Heart left ventricle (tissue), 13 donors: Measurements from ENCODE around the gene NR3C1.

Experiments used
- CTCF ChIP-seq, 12 donors: fragments of 200-600 bp; sonication (generic) in 4 of 12; IDR thresholded peaks; one replicate each; pipeline versions ENCODE4 v1.5.0 to v1.8.0; 2018 to 2022; ENCODE audit warnings: antibody characterized with exemption in 12 of 12, mild to moderate bottlenecking in 5 of 12
- POLR2A ChIP-seq, 2 donors: fragments of 450-650 bp; IDR thresholded peaks; one replicate each; pipeline ENCODE4 v1.6.1; 2017; ENCODE audit warnings: antibody characterized with exemption in 2 of 2, mild to moderate bottlenecking in 2 of 2, moderate library complexity in 2 of 2
- donor health status: ischemic (EF 13 %, LVEDD 7.1; RV severe dilation, severe dysfunction).
- donor health status: DM: no; HTN: yes; CAD: no.
- donor health status: DM: no; HTN: no; CAD: no.
- donor health status: ischemic (EF 25% LVEDD 6.9; RV normal size, moderate dysfunction).
- donor health status: ischemic (EF 25% LVEDD 5.7; RV mildly dilated, moderate dysfunction).
- donor health status: ischemic (EF 35%, LVEDD 5.7; RV mildly dilated, moderate dysfunction).
- donor health status: nonischemic (EF 11% LVEDD 7.7; RV severe dilation, severe dysfunction).
- donor health status: DM: yes; HTN: yes; CAD: no.
- donor health status: PGD.
- donor health status: ischemic (EF 29% LVEDD 5.4; RV normal size, mild dysfunction).
- donor health status: nonischemic (EF 23%, LVEDD 6.1; RV moderate dilation, normal function).

- TF ChIP-seq CTCF (IDR thresholded peaks at IDR 0.05) (no peak), POLR2A (IDR thresholded peaks at IDR 0.05) (no peak)
Measured at GRCh38 chr5:143284521-143284920, 119.0 kb downstream of the NR3C1 start.
